ENCODE measurements around the gene FBXL7.

DNA sequence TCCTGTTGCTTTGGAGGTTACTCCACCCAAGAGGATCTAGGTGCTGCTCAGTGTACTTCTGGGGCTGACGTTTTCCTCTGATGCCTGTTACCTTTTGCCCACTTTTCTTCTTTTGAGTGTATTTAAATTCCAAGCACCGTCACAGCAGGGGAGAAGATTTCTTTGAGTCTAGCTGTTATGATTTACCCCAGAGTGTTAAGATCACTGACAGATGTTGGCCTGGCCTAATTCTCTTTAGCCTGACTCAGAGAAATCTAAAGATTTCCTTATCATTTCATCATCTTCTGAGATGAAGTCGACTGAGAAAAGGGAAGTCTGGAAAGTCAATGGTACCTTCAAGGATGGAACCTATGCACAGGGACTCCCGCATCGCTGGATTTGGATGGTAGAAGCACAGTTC, 191.5 kb downstream of the FBXL7 start:
- TF ChIP-seq EGR1 (IDR thresholded peaks at IDR 0.05) (no peak), RAD21 (IDR thresholded peaks at IDR 0.05; ENCODE audit: low read depth) (no peak), EP300 (IDR thresholded peaks at IDR 0.05; ENCODE audit: borderline replicate concordance) (no peak), CEBPB (IDR thresholded peaks at IDR 0.05) (no peak), TCF12 (IDR thresholded peaks at IDR 0.05; ENCODE audit: low read depth) (no peak), TEAD4 (IDR thresholded peaks at IDR 0.05) (no peak), NFIC (IDR thresholded peaks at IDR 0.05) (no peak), TAF1 (IDR thresholded peaks at IDR 0.05; ENCODE audit: low read depth) (no peak)
- TF ChIP-seq, protein P1, sequence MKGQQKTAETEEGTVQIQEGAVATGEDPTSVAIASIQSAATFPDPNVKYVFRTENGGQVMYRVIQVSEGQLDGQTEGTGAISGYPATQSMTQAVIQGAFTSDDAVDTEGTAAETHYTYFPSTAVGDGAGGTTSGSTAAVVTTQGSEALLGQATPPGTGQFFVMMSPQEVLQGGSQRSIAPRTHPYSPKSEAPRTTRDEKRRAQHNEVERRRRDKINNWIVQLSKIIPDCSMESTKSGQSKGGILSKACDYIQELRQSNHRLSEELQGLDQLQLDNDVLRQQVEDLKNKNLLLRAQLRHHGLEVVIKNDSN (IDR thresholded peaks at IDR 0.05): no peak
- TF ChIP-seq, protein P2, sequence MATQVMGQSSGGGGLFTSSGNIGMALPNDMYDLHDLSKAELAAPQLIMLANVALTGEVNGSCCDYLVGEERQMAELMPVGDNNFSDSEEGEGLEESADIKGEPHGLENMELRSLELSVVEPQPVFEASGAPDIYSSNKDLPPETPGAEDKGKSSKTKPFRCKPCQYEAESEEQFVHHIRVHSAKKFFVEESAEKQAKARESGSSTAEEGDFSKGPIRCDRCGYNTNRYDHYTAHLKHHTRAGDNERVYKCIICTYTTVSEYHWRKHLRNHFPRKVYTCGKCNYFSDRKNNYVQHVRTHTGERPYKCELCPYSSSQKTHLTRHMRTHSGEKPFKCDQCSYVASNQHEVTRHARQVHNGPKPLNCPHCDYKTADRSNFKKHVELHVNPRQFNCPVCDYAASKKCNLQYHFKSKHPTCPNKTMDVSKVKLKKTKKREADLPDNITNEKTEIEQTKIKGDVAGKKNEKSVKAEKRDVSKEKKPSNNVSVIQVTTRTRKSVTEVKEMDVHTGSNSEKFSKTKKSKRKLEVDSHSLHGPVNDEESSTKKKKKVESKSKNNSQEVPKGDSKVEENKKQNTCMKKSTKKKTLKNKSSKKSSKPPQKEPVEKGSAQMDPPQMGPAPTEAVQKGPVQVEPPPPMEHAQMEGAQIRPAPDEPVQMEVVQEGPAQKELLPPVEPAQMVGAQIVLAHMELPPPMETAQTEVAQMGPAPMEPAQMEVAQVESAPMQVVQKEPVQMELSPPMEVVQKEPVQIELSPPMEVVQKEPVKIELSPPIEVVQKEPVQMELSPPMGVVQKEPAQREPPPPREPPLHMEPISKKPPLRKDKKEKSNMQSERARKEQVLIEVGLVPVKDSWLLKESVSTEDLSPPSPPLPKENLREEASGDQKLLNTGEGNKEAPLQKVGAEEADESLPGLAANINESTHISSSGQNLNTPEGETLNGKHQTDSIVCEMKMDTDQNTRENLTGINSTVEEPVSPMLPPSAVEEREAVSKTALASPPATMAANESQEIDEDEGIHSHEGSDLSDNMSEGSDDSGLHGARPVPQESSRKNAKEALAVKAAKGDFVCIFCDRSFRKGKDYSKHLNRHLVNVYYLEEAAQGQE (IDR thresholded peaks at IDR 0.05; ENCODE audit: low read depth): no peak
- TF ChIP-seq, protein P3, sequence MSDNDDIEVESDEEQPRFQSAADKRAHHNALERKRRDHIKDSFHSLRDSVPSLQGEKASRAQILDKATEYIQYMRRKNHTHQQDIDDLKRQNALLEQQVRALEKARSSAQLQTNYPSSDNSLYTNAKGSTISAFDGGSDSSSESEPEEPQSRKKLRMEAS (IDR thresholded peaks at IDR 0.05): no peak

All from Ishikawa (cell line).